DMS 273 (cell line): ENCODE results near the gene MAST4.

Source experiments
- DNase-seq: peaks from one replicate; lab custom pipeline; 2025; ENCODE audit not compliant: unreplicated experiment; lab: John Stamatoyannopoulos, UW

Gene MAST4

DNA sequence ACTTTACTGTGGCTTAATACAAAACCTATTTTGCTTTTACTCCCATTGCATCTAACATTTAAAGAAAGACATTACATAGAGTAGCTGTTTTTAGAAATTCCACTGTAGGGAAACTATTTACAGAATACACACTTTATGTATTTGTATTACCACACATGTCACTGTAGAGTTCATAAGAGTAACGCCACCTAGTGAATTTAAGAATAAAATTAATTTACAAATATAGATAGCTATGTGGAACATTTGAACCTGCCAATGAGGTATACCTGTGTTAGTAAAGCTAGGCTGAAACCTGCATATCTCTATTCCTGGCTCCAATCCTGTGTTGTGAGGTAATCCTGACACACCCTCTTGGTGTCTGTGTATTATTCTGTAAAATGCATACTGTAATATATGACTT lies 234.4 kb downstream of the MAST4 start:
- DNase-seq = no peak

DNA sequence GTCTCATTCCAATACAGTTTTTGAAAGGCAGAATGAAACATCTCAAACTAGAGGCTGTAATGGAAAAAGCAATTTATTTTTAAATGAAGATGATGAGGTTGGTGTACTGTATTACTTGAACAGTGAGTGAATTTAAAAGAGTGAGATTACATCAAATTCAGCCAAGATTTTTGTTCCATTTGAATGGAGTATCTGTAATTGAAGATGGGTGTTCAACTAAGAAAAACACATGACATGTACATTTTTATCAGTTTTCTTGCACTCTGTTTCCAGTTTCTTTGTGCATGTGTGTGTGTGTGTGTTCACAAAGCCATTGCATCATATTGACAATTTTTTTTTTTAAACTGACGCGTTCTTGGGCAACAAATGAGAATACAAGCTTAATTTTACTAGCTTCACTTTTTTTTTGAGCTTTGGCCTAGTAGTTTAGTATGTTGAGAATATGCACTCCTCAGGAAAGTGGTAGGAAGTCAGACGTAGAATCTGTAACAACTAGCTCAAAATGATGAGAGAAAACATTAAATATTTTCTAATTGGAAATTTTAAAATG lies 243.5 kb downstream of the MAST4 start:
- DNase-seq = no peak

DNA sequence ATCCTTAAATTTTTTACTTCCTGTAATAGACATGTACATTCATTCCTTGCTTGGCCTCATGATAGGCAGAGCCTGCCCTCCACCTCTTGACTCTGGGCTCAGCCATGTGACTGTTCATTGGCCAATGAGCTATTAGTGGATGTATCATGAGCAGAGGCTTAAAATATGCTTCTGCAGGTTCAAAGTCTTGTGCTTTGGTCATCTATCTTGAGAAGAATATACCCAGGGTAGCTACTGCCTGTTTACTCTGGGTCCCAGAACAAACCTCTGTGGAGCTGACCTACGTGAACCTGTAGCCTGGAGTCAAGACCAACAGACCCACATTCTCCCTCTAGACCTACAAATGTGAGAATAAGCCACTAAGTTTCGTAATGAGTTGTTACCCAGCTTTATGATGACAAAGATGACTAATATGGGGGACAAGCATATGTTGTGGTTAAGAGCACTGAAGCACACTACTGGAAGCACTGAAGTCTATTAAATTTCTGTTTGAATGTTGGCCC lies 244.4 kb downstream of the MAST4 start:
- no peak for DNase-seq

DNA sequence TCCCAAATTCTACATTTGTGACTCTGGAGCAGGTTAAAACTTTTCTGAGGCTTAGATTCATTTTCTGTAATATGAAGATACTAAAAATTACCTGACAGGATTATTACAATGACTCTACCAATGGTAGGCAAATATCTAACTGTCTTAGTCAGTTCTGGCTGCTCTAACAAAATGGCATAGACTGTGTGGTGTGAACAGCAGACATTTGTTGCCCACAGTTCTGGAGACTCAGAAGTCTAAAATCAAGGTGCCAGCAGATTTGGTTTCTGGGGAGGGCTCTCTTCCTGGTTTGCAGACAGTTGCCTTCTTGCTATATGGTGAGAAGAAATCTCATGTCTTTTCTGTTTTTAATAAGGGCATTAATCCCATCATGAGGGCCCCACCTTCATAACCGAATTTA lies 245.1 kb downstream of the MAST4 start:
- DNase-seq = no peak

DNA sequence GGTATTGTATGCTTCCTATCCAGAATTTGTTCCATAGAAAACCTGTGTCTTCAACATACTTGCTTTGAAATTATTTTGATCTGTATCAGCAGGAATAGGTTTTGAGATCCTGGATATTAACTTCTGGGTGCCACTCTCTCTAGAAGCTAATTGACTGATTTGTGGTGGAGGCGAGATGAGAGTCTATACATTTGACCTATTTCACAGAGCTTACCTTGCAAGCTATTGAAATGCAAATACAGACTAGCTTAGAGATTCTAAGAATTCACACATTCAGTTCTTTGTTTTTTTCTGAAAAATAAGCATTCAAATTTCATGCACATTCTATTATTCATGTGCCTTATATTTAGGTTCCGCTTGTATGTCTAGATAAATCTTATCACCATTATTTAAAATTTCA lies 246.3 kb downstream of the MAST4 start:
- no peak for DNase-seq

DNA sequence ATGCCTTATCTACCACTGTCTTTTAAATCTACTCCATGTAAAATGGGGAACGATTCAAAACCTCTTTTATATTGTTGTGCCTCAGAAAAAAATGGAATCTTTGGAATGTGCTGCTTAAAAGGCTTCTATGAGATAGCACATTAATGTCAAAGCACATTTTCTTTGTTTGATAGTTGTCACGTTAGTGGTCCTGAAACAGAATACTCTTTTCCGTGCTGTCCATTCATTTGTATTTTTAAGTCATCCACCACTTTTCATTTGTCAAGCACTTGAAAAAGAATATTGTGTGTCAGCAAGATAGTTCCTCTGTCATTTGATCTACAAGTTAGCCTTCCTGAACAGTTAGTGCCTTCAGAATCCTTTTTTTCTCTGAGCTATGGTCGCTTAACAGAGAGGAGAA lies 246.9 kb downstream of the MAST4 start:
- no peak for DNase-seq

DNA sequence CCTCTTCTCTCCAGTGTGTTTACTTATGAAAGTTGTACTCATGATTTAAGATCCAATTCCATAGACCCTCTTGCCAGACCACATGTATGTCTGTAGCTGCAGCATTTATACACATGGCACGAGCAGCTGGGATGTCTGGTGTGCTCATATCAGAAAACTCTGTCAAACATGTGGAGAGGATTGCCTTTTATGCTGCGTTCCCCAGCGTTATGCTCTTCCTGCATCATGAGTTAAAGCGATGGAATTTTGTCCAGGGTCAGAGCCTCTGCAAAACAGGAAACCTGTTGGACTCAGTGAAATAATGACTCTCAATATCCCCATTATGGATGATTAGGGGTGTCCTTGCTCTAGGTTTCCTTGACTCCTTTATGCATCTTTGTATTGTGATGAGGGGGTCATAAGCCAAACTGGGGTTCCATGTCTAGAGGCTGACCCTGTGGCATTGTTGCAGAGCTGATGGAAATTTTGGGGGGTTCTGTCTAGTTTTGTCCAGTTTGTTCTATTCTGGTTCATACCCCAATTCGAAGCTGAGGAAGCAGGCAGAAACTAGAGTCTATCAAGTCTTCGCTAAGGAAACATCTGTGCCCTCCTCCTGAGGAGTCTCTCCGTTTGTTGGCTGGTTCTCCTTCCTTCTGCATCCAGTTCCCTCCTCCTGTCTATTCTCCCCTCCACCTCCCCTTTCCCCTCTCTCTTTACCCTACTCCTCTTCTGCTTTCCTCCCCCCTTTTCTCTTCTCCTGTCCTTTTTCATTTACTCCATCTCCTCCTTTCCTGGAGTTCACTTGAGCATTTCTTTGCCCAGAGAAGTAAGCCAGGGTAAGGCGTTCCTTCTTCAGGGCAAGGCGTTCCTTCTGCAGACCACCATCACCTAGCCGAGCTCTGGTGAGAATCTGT lies 252.8 kb downstream of the MAST4 start:
- DNase-seq = peak; percentile 18

DNA sequence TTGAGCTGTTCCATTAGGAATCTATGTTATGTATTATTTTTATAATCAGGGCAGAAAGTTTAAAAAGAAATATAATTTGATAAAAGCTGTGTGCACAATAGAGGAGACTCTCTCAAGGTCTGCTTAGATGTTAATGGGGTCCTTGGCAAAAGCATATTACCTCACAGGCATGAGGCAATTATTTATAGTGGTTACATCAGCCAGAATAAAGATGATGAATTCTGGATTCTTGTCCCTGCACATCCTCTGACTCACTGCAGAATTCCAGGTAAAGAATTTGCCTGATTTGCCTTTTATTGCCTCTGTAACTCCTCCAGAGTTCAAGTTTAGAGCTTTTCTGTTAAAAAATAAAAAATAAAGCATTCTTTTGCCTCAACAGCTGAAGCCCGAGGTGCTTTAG lies 253.6 kb downstream of the MAST4 start:
- peak; percentile 34 for DNase-seq

DNA sequence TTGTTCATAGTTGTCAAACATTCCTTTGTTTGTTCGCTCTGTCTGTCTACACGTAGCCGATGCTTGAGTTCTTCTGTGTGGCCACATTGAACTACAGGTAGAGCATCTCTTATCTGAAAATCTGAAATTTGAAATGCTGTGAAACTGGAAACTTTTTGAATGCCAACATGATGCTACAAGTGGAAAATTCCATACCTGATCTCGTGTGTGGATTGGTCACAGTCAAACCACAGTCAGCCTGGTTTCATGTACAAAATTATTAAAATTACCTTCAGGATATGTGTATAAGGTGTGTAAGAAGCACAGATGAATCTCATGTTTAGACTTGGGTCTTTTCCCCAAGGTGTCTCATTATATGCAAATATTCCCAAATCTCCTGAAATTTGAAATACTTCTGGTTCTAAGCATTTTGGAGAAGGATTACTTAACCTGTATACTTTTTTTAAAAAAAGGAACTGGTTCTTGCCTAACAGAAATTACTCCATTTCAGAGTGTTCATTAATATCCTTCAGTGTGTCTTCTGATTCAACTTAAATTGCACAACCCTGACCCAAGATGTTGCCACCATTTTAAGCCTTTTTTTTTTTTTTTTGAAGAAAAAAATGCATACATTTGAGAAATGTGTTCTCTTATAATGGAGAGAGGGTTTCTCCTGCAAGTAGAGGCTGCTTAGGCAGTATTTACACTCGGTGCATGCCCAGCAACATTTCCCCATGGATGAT lies 254.3 kb downstream of the MAST4 start:
- no peak for DNase-seq

DNA sequence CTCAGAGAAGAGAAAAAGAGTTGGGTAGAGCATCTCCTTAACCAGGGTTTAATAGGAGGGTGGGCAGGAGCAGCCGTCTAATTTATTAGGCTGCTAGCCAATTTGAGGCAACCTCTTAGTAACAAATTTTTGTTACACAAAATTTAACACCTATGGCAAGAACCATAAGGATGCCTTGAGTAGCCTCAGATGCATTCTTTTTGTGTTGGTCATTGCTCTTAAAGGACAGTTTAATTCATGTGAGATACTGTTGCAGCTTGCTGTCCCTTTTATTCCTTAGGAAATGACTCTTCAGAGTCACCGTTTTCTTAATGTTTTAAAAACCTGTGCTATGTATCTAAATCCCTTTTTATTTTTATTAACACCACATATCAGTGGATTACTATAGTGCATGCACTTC lies 255.1 kb downstream of the MAST4 start:
- no peak for DNase-seq

DNA sequence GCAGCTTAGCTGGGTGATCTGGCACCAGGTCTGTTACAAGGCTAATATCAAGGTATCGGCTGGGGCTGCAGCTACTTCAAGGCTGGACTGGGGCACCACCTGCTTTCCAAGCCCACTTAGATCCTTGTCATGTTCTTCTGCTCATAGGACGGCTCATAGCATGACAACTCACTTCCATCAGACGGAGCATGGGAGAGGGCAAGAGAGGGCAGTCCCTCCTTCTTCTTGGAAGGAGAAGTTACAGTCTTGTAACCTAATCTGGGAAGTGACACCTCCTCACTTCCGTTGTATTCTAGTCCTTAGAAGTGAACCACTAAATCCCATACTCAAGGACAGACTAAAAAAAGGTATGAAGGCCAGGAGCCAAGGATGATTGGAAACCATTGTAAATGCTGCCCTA lies 258.2 kb downstream of the MAST4 start:
- no peak for DNase-seq

DNA sequence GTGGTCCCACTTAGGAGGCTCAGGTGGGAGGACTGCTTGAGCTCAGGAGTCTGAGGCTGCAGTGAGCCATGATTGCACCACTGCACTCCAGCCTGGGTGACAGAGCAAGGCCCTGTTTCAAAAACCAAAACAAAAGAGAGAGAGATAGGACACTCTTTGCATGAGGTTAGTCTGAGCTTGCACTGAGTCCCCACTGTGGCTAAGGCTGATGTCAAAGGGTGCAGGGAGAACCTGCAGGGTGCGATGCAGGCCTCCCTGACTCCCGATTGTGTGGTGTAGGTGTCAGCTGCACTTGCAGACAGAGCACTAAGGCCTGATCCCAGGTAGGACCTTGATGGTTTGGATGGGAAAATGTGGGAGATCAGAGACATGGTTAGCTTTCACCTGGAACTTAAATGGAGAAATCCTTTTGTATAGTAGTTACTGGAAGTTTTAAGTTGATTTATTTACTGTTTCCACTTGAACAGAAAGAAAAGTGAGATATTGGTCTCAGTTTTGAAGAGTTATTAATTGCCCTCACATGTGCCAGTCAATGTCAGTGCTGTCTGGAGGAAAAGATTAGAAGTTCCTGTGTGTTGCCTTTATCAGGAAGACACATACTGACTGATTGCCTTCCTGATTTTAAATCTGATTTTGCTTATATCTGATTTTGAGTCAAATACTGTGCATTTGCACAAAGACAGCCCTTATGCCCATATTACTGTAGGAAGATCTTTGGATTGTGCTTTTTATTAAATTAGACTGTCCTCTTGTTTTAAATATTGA lies 260.0 kb downstream of the MAST4 start:
- no peak for DNase-seq

DNA sequence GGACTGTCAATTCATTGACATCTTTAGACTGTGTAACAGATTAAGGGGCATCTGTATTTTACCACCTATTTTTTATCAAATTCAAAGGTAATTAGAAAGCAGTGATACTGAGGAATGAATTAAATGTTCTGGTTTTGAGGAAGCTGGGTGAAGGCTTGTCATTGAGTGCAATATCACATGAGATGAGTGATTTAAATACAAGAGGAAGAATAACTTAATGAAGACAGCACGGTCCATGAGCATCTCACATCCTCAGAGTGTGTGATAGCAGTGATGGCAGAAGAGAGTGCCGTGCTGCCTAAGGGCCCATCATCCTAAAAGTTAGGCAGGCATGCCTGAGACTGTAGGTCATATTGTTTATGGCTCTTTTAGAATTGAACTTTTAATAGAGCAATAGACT lies 263.3 kb downstream of the MAST4 start:
- DNase-seq = no peak

DNA sequence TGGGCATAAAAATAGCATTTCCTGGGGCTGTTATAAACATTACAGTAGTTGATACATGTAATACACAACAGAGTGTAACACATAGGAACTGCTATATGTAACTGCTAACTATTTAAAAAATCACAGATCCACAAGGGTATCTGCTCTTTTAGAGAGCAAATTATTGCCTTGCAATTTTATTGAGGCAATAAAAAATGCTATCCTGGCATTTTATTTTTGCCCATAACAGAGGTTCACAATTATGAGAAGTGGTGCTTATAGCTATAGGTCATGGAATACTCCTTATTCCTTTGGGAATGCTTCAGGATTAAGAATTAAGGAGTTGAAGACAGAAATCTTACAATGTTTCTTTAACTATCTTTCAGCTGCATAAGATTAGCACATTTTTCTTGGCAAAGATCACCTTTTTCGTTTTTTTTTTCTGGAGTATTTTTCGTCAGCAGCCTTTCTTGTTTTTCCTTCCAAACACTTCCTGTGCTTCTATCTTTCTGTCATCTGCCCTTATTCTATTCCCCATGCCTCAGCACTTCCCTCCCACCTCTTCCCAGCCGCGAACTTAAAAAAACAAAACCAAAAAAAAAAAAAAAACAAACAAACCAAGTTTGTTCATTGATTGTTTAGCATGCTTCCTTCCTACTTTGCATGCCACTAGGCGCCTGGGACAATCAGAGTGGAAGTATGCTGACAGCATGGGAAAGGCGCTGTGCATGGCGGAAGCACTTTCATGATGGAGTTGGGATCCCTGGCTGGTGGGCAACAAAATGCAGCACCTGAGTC lies 264.2 kb downstream of the MAST4 start:
- DNase-seq = peak; percentile 34

DNA sequence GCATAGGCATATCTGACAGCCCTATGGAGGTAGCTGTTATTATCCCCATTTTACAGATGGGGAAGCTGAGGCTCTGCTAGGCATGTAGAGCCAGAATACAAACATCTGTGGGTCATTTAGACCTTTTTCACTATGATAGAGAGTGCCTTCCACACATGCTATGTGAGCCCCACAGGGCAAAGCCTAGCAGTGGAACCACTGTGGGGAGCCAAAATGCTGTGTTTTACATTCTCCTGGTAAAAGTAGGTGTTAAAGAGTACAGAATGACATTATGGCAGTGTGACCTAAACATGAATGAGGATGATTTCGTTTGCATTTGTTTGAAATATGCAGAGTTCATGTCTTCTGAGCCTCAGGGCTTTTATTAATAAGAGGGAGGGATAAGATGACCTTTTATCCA lies 265.2 kb downstream of the MAST4 start:
- peak; percentile 31 for DNase-seq

DNA sequence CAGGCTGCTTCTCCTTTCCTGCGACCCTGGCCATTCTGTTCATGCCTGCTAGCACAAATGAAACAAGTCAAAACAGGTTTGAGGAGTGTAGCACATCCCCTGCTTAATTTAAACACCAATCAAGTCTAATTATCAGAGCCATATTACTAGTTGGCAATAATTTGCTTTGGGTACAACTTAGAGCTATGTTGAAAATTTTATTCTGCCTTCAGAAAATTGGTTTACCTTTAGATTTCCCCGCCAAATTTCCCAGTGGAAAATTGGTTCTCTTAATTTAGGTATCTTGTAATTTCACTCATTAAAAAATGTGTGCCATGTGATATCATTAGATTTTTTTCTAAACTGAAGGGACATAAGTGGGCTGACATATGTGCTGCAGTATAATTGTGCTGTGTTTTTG lies 265.8 kb downstream of the MAST4 start:
- DNase-seq = peak; percentile 42

DNA sequence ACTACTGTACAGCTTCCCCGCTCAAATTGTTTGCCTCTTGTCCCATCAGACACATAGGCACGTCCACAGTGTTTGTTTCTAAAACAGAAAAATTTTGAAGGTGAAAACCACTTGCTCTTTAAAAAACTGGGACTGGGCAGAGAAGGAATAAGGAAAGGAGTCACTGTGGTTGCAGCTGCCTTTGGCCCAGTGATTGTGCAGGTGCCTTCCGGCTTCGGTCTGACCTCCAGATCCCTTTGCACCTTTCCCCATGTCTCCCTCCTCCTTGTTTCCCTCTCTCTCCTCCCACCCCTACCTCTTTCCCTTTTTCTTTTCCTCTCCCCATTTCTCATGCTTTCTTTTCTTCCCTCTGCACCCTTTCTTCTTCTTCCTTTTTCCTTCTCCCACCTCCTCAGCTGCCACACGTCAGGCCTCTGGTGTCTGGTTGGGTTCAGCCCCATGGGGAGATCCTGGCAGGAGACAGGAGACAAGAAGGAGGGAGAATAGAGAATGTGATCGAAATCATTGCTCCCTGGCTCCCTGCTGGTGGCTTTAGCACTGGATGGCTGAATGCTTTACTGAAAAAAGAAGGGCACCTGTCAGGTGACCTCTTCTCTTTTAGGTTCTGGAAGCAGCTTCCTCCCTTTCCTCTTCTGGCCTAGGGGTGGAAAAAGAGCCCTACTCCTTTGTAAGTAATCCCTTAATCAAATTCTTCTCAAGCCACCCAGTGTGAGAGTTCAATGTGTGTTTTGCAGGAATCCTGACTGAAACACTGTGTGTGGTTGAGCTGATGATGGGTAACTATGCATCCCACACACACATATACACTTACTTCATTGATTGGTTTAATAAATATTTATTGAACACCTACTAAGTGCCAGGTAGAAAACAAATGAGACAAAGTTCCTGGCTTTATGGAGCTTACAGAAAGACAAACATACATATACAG lies 267.3 kb downstream of the MAST4 start:
- DNase-seq = no peak

DNA sequence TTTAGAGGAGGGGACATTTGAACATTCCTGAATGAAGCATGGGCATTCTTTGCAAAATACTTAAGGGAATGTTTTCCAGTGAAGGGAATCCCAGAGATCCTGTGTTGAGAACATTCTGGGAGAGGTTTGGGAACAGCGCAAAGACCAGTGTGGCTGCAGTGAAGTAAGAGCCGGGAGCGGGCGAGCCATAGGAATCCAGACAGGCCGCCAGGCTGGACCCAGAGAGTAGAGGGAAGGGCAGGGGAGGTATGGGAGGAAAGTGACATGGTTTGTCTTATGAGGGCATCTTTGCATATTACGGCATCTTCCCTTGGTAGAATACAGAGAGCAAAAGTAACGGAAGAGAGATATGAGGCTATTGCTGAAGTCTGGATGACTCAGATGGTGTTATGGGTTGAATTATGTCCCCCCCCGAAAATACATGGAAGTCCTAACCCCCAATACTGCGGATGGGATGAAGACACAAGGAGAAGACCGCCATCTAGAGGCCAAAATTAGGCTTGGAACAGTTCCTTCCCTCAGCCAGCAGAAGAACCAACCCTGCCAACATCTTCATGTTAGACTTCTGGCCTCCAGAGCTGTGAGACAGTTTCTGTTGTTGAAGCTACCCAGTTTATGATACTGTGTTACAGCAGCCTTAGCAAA lies 268.2 kb downstream of the MAST4 start:
- peak; percentile 67 for DNase-seq
